Endothelial cell of umbilical vein (primary cell): Measurements from ENCODE around the gene NOXRED1. TPM values are rescaled to one million over a fixed set of nuclear protein-coding genes. Genes with fewer than 3 reads are reported as not detected.

Experiments used
- BruUV-seq: library from RNA; stranded (reverse); fragments of 400-500 nt; replicated peaks from 2 replicates; lab custom pipeline; 2021; lab: Mats Ljungman, UMichigan
- CTCF ChIA-PET: fragments of 300-600, 350-600 bp; sonication (Branson Sonifier 250); formaldehyde crosslinking; loops from one replicate; lab custom pipeline; 2021; ENCODE audit warnings: antibody characterized with exemption, inconsistent platforms; lab: Charles Lee
- POLR2A ChIA-PET: fragments of 300-600, 350-600 bp; sonication (Branson Sonifier 250); formaldehyde crosslinking; loops from one replicate; lab custom pipeline; 2021; ENCODE audit warnings: antibody characterized with exemption, inconsistent platforms; lab: Charles Lee
- DNase-seq: peaks from one replicate; pipeline ENCODE4 v3.0.0-alpha.2; 2011; ENCODE audit warnings: low read depth, low spot score
- FAIRE-seq: peaks from 2 replicates; lab custom pipeline; 2011; peaks lifted over from hg19 to GRCh38; lab: Jason Lieb, UNC
- H2AFZ ChIP-seq: 2 replicates; pipeline ENCODE4 v1.6.0; 2012; ENCODE audit warnings: low read depth, low read length, control low read depth, inconsistent platforms
- H3K27ac ChIP-seq: 2 replicates; pipeline ENCODE4 v1.5.1; 2011; ENCODE audit warnings: low read depth, mild to moderate bottlenecking, control low read depth, low read length, moderate library complexity; ENCODE audit not compliant: insufficient read depth
- H3K27me3 ChIP-seq, 2 experiments: 2 replicates each; pipeline versions ENCODE4 v1.6.0 to v1.6.1; 2011; ENCODE audit warnings: low read length in 2 of 2, mixed read lengths in 1 of 2; ENCODE audit not compliant: control insufficient read depth in 2 of 2, insufficient read depth in 2 of 2
- H3K36me3 ChIP-seq, 2 experiments: 2 replicates in 1 of 2; 3 replicates in 1 of 2; pipeline ENCODE4 v1.5.1; 2011; ENCODE audit warnings: low read length in 2 of 2, mild to moderate bottlenecking in 1 of 2, moderate library complexity in 1 of 2; ENCODE audit not compliant: control insufficient read depth in 2 of 2, insufficient read depth in 2 of 2; ENCODE audit errors: extremely low read depth in 1 of 2
- H3K4me1 ChIP-seq: 3 replicates; pipeline ENCODE4 v1.5.1; 2011; ENCODE audit warnings: mild to moderate bottlenecking, low read length; ENCODE audit not compliant: control insufficient read depth, insufficient read depth; ENCODE audit errors: extremely low read depth
- H3K4me2 ChIP-seq: 2 replicates; pipeline ENCODE4 v1.6.1; 2011; ENCODE audit warnings: low read length, control low read depth, mixed read lengths; ENCODE audit not compliant: insufficient read depth
- H3K4me3 ChIP-seq, 3 experiments: fragments of 200-600 bp in 1 of 3; sonication (generic), shearing (Covaris generic) in 1 of 3; replicated peaks in 1 of 3; 2 replicates each; pipeline ENCODE4 v1.5.1; 2011 to 2016; ENCODE audit warnings: control low read depth in 3 of 3, low read length in 3 of 3, mild to moderate bottlenecking in 2 of 3, inconsistent platforms in 1 of 3, low read depth in 1 of 3, moderate library complexity in 1 of 3; ENCODE audit not compliant: insufficient read depth in 1 of 3
- H3K79me2 ChIP-seq: 2 replicates; pipeline ENCODE4 v1.6.0; 2012; ENCODE audit warnings: low read length, inconsistent platforms; ENCODE audit not compliant: control insufficient read depth, insufficient read depth
- H3K9ac ChIP-seq: replicated peaks from 2 replicates; pipeline ENCODE3; 2011; ENCODE audit warnings: low read length, control low read depth; ENCODE audit not compliant: insufficient read depth; ENCODE audit errors: extremely low read depth
- H3K9me1 ChIP-seq: replicated peaks from 3 replicates; pipeline ENCODE4 v1.6.0; 2011; ENCODE audit warnings: mild to moderate bottlenecking, low read length; ENCODE audit not compliant: control insufficient read depth, insufficient read depth; ENCODE audit errors: extremely low read depth
- H3K9me3 ChIP-seq: replicated peaks from 2 replicates; pipeline ENCODE4 v1.5.1; 2012; ENCODE audit warnings: low read length, inconsistent platforms; ENCODE audit not compliant: control insufficient read depth, insufficient read depth
- H4K20me1 ChIP-seq: replicated peaks from 2 replicates; pipeline ENCODE3; 2011; ENCODE audit warnings: mild to moderate bottlenecking, low read length; ENCODE audit not compliant: control insufficient read depth, insufficient read depth; ENCODE audit errors: extremely low read depth
- EZH2 ChIP-seq: IDR thresholded peaks from 2 replicates; pipeline ENCODE4 v1.6.1; 2012; ENCODE audit warnings: borderline replicate concordance, low read depth, mild to moderate bottlenecking, moderate library complexity, low read length, inconsistent platforms; ENCODE audit not compliant: severe bottlenecking
- FOS ChIP-seq: IDR thresholded peaks from 2 replicates; pipeline ENCODE4 v1.6.1; 2011; ENCODE audit warnings: mild to moderate bottlenecking, low read length, moderate library complexity, borderline replicate concordance; ENCODE audit not compliant: insufficient read depth
- GATA2 ChIP-seq: IDR thresholded peaks from 2 replicates; pipeline ENCODE4 v1.7.0; 2011; ENCODE audit warnings: low read depth, mild to moderate bottlenecking, moderate library complexity, mixed read lengths, low read length; ENCODE audit not compliant: insufficient read length, insufficient read depth
- JUN ChIP-seq: IDR thresholded peaks from 2 replicates; pipeline ENCODE4 v1.6.1; 2011; ENCODE audit warnings: borderline replicate concordance, low read depth; ENCODE audit not compliant: insufficient read length, insufficient read depth
- MYC ChIP-seq: IDR thresholded peaks from one replicate; pipeline ENCODE4 v1.6.1; 2011; ENCODE audit warnings: mild to moderate bottlenecking, low read depth, low read length
- POLR2A ChIP-seq: IDR thresholded peaks from 2 replicates; pipeline ENCODE4 v1.6.1; 2012; ENCODE audit warnings: low read depth, mild to moderate bottlenecking, control low read depth, low read length
- POLR2AphosphoS5 ChIP-seq: IDR thresholded peaks from 2 replicates; pipeline ENCODE4 v1.6.1; 2012; ENCODE audit warnings: low read depth, mild to moderate bottlenecking, control low read depth, low read length, moderate library complexity; ENCODE audit not compliant: insufficient read depth
- dilution Hi-C: fragments of 300-500 bp; cut with MboI; formaldehyde crosslinking; loops from one replicate; pipeline ENCODE4 v1.15.0; 2019; ENCODE audit warnings: low sequenced_read_pairs; ENCODE audit not compliant: extremely low pct_ligation_motif_present
- intact Hi-C: fragments of 100-400 bp; cut with micrococcal nuclease; formaldehyde crosslinking; loops from one replicate; pipeline ENCODE4 v1.10.0; 2022
- polyA plus RNA-seq, 4 experiments: library from polyadenylated mRNA; depleted of rRNA in 3 of 4; stranded (reverse) in 3 of 4; unstranded in 1 of 4; fragments of >200 nt; gene quantifications; 2 replicates each; pipeline versions ENCODE4 v1.2.1 to v1.2.3, GENCODE V29; 2011 to 2012; ENCODE audit warnings: missing spikeins in 1 of 4
- total RNA-seq: library from RNA; stranded (reverse); gene quantifications from 2 replicates; pipeline ENCODE4 v1.2.3, GENCODE V29; 2021
- TF ChIP-seq, protein P1 (sequence below): IDR thresholded peaks from 2 replicates; pipeline ENCODE4 v1.6.1; 2011; ENCODE audit not compliant: insufficient read depth, insufficient read length
- TF ChIP-seq, protein P2 (sequence below), 2 donors: IDR thresholded peaks; 1 replicate in 1 of 2; 2 replicates in 1 of 2; pipeline ENCODE4 v1.5.1; 2011; ENCODE audit warnings: low read length in 2 of 2, mild to moderate bottlenecking in 2 of 2, moderate library complexity in 2 of 2, control low read depth in 1 of 2, inconsistent platforms in 1 of 2, low read depth in 1 of 2; ENCODE audit not compliant: insufficient read depth in 1 of 2; ENCODE audit errors: extremely low read depth in 1 of 2

Gene NOXRED1
- total and polyA plus RNA-seq, 2 donors (not counting 3 experiments of a cell fraction or from before 2014, with no cell fraction given): 0.15 to 0.33 TPM

- intact Hi-C loops (no loop called here), dilution Hi-C loops (no loop called here)
- no peaks in the 10 kb centered on the region for H3K27me3 ChIP-seq
- TF ChIP-seq FOS (no peak), POLR2A (no peak), POLR2AphosphoS5 (no peak), GATA2 (no peak), EZH2 (no peak), MYC (no peak), JUN (no peak)
- TF ChIP-seq, protein P1, sequence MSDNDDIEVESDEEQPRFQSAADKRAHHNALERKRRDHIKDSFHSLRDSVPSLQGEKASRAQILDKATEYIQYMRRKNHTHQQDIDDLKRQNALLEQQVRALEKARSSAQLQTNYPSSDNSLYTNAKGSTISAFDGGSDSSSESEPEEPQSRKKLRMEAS: no peak
- TF ChIP-seq, protein P2, sequence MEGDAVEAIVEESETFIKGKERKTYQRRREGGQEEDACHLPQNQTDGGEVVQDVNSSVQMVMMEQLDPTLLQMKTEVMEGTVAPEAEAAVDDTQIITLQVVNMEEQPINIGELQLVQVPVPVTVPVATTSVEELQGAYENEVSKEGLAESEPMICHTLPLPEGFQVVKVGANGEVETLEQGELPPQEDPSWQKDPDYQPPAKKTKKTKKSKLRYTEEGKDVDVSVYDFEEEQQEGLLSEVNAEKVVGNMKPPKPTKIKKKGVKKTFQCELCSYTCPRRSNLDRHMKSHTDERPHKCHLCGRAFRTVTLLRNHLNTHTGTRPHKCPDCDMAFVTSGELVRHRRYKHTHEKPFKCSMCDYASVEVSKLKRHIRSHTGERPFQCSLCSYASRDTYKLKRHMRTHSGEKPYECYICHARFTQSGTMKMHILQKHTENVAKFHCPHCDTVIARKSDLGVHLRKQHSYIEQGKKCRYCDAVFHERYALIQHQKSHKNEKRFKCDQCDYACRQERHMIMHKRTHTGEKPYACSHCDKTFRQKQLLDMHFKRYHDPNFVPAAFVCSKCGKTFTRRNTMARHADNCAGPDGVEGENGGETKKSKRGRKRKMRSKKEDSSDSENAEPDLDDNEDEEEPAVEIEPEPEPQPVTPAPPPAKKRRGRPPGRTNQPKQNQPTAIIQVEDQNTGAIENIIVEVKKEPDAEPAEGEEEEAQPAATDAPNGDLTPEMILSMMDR (IDR thresholded peaks at IDR 0.05; ENCODE audit: extremely low read depth in 1 of 2, insufficient read depth in 1 of 2, low read depth in 1 of 2, low read length in 2 of 2): no peak
- no peak for DNase-seq
- ChIA-PET POLR2A (no interaction called here), CTCF (no interaction called here)
- no peak overlapping the region for H3K27ac ChIP-seq
- FAIRE-seq: no peak
- no peak overlapping the region for H3K4me2 ChIP-seq
- H3K4me1 ChIP-seq: no peaks in the 10 kb centered on the region
- no peaks in the 10 kb centered on the region for H3K9me1 ChIP-seq
- no peak overlapping the region for H2AFZ ChIP-seq
- peaks cover 0 to 2% of the 10 kb centered on the region in 2 experiments for H3K36me3 ChIP-seq
- no peaks in the 10 kb centered on the region for H3K9me3 ChIP-seq
- no peaks in the 10 kb centered on the region for H3K79me2 ChIP-seq
- no TSS peak for BruUV-seq
- no peaks in the 10 kb centered on the region for H4K20me1 ChIP-seq
- no peak overlapping the region for H3K4me3 ChIP-seq
- H3K9ac ChIP-seq: no peak overlapping the region
Observed at GRCh38 chr14:77364146-77364545, 59.2 kb downstream of the NOXRED1 start.
